ENCODE data around the gene INPP5K. TPM values are rescaled to one million over a fixed set of nuclear protein-coding genes. Genes with fewer than 3 reads are reported as not detected.
"Not testable (repeated sequence)": the region's sequence is repeated elsewhere in the genome, so short reads cannot be mapped to it uniquely, and the experiment has no call there.

The INPP5K gene
- total RNA-seq, 2 experiments from 2014 or later, result 52.4 to 58.1 TPM

- peaks cover 37% of the 10 kb centered on the region for H3K4me1 Mint-ChIP-seq
- no peak overlapping the region for H3K27ac Mint-ChIP-seq
- no peaks in the 10 kb centered on the region for H3K9me3 Mint-ChIP-seq
- CTCF ChIA-PET, result no interaction called here
- POLR2A ChIA-PET, result interaction anchor here (1.4 to 2.0 kb wide), 3 partner anchors 11 to 26 kb away, joined by 4 to 7 read pairs (median 5); no protein-coding TSS in a partner anchor
- no peak for DNase-seq
- H3K36me3 Mint-ChIP-seq (ENCODE audit: low read depth), result peaks cover 21% of the 10 kb centered on the region
- no peak overlapping the region for H3K4me3 Mint-ChIP-seq
- H3K27me3 Mint-ChIP-seq, result peaks cover 30% of the 10 kb centered on the region
These were observed 55.0 kb downstream of the INPP5K start for GRCh38 chr17:1461198-1461944.

- CTCF ChIA-PET, result no interaction called here
- POLR2A ChIA-PET, result interaction anchor here (0.7 to 1.4 kb wide), 2 partner anchors 27 to 56 kb away, joined by 3 to 6 read pairs; partner anchors contain the start of gene INPP5K
- peaks cover 30% of the 10 kb centered on the region for H3K27me3 Mint-ChIP-seq
- no peaks in the 10 kb centered on the region for H3K9me3 Mint-ChIP-seq
- no peak for DNase-seq
- peaks cover 15% of the 10 kb centered on the region for H3K36me3 Mint-ChIP-seq (ENCODE audit: low read depth)
- no peak overlapping the region for H3K27ac Mint-ChIP-seq
- H3K4me3 Mint-ChIP-seq, result no peak overlapping the region
- H3K4me1 Mint-ChIP-seq, result peaks cover 39% of the 10 kb centered on the region
These were observed 56.2 kb downstream of the INPP5K start for GRCh38 chr17:1460233-1460632.

GRCh38 chr17:1455797-1456599 is 60.4 kb downstream of the INPP5K start, which contains the start of gene CRK:
Gene CRK, minus strand, starts transcription at chr17:1456232. Its CDS starts 115 bp downstream, at chr17:1456117.
- peaks cover 12% of the 10 kb centered on the region for H3K27me3 Mint-ChIP-seq
- peak within 1 kb of the TSS; percentile 87 for H3K27ac Mint-ChIP-seq
- no peaks in the 10 kb centered on the region for H3K9me3 Mint-ChIP-seq
- peaks cover 29% of the 10 kb centered on the region for H3K36me3 Mint-ChIP-seq (ENCODE audit: low read depth)
- DNase-seq, result peak; percentile 99
- H3K4me3 Mint-ChIP-seq, result peak within 1 kb of the TSS; percentile 88
- ChIA-PET POLR2A (interaction anchor here (0.9 to 2.4 kb wide), 16 partner anchors 19 to 107 kb away, joined by 3 to 10 read pairs (median 3); partner anchors contain the start of genes INPP5K, MYO1C, PITPNA and YWHAE), CTCF (interaction anchor here (0.7 to 0.9 kb wide), 2 partner anchors 60 to 91 kb away, joined by 3 read pairs; partner anchors contain the start of gene INPP5K)
- peaks cover 51% of the 10 kb centered on the region for H3K4me1 Mint-ChIP-seq

- Mint-ChIP-seq H3K36me3 (ENCODE audit: low read depth) (peaks cover 29% of the 10 kb centered on the region), H3K27ac (peak overlapping the region; percentile 87), H3K9me3 (no peaks in the 10 kb centered on the region), H3K27me3 (peaks cover 11% of the 10 kb centered on the region), H3K4me3 (peak overlapping the region; percentile 88), H3K4me1 (peaks cover 50% of the 10 kb centered on the region)
- peak; percentile 50 for DNase-seq
- POLR2A ChIA-PET, result interaction anchor here (1.0 to 2.4 kb wide), 12 partner anchors 20 to 107 kb away, joined by 3 to 10 read pairs (median 4); partner anchors contain the start of genes INPP5K, MYO1C, PITPNA and YWHAE
- CTCF ChIA-PET, result interaction anchor here (0.7 kb wide), 1 partner anchor 90 kb away, joined by 3 read pairs; no protein-coding TSS in a partner anchor
These were observed 61.1 kb downstream of the INPP5K start for GRCh38 chr17:1455291-1455796.

- Mint-ChIP-seq H3K4me3 (peak overlapping the region; percentile 88), H3K27me3 (peaks cover 6% of the 10 kb centered on the region), H3K36me3 (ENCODE audit: low read depth) (peaks cover 31% of the 10 kb centered on the region), H3K9me3 (no peaks in the 10 kb centered on the region), H3K27ac (peak overlapping the region; percentile 36), H3K4me1 (peaks cover 48% of the 10 kb centered on the region)
- ChIA-PET POLR2A (no interaction called here), CTCF (no interaction called here)
- no peak for DNase-seq
These were observed 61.9 kb downstream of the INPP5K start for GRCh38 chr17:1454541-1454940.

- CTCF ChIA-PET, DNase-seq, H3K27ac Mint-ChIP-seq, H3K9me3 Mint-ChIP-seq, H3K27me3 Mint-ChIP-seq: not testable (repeated sequence)
- POLR2A ChIA-PET, result interaction anchor here (1.0 to 1.5 kb wide), 2 partner anchors 52 to 63 kb away, joined by 3 read pairs; partner anchors contain the start of gene INPP5K
- Mint-ChIP-seq H3K36me3 (ENCODE audit: low read depth) (peaks cover 40% of the 10 kb centered on the region), H3K4me1 (peaks cover 56% of the 10 kb centered on the region), H3K4me3 (peak overlapping the region; percentile 44)
These were observed 62.7 kb downstream of the INPP5K start for GRCh38 chr17:1453694-1454093.

GRCh38 chr17:1452836-1453235 is 63.6 kb downstream of the INPP5K start:
- POLR2A ChIA-PET, result interaction anchor here (1.5 kb wide), 1 partner anchor 51 kb away, joined by 3 read pairs; no protein-coding TSS in a partner anchor

GRCh38 chr17:1450261-1450660 is 66.2 kb downstream of the INPP5K start:
- H3K27me3 Mint-ChIP-seq, H3K9me3 Mint-ChIP-seq, H3K4me3 Mint-ChIP-seq, DNase-seq, H3K27ac Mint-ChIP-seq, POLR2A ChIA-PET: not testable (repeated sequence)
- CTCF ChIA-PET, result interaction anchor here (1.5 kb wide), 1 partner anchor 16 kb away, joined by 4 read pairs; no protein-coding TSS in a partner anchor
- peaks cover 48% of the 10 kb centered on the region for H3K36me3 Mint-ChIP-seq (ENCODE audit: low read depth)
- H3K4me1 Mint-ChIP-seq, result peaks cover 63% of the 10 kb centered on the region

More at GRCh38 chr17:1452836-1453235, 63.6 kb downstream of the INPP5K start:
- CTCF ChIA-PET, result no interaction called here
- H3K27me3 Mint-ChIP-seq, result peaks cover 6% of the 10 kb centered on the region
- H3K36me3 Mint-ChIP-seq (ENCODE audit: low read depth), result peaks cover 40% of the 10 kb centered on the region
- H3K4me1 Mint-ChIP-seq, result peaks cover 60% of the 10 kb centered on the region
- no peak overlapping the region for H3K4me3 Mint-ChIP-seq
- H3K27ac Mint-ChIP-seq, result no peak overlapping the region
- no peaks in the 10 kb centered on the region for H3K9me3 Mint-ChIP-seq
- no peak for DNase-seq

- H3K4me1 Mint-ChIP-seq, result peaks cover 56% of the 10 kb centered on the region
- no peak overlapping the region for H3K27ac Mint-ChIP-seq
- H3K27me3 Mint-ChIP-seq, result no peaks in the 10 kb centered on the region
- H3K4me3 Mint-ChIP-seq, result no peak overlapping the region
- DNase-seq, result no peak
- CTCF ChIA-PET, result interaction anchor here (1.5 to 2.5 kb wide), 2 partner anchors 15 to 67 kb away, joined by 4 to 6 read pairs; partner anchors contain the start of gene INPP5K
- POLR2A ChIA-PET, result no interaction called here
- H3K9me3 Mint-ChIP-seq, result no peaks in the 10 kb centered on the region
- H3K36me3 Mint-ChIP-seq (ENCODE audit: low read depth), result peaks cover 43% of the 10 kb centered on the region
These were observed 66.9 kb downstream of the INPP5K start for GRCh38 chr17:1449412-1449967.

- Mint-ChIP-seq H3K9me3 (no peaks in the 10 kb centered on the region), H3K36me3 (ENCODE audit: low read depth) (peaks cover 26% of the 10 kb centered on the region), H3K4me1 (peaks cover 32% of the 10 kb centered on the region), H3K4me3 (no peak overlapping the region), H3K27ac (no peak overlapping the region), H3K27me3 (no peaks in the 10 kb centered on the region)
- ChIA-PET CTCF (no interaction called here), POLR2A (no interaction called here)
- DNase-seq, result no peak
These were observed 69.4 kb downstream of the INPP5K start for GRCh38 chr17:1447052-1447451.

GRCh38 chr17:1446201-1446600 is 70.2 kb downstream of the INPP5K start:
- H3K36me3 Mint-ChIP-seq (ENCODE audit: low read depth), result peaks cover 23% of the 10 kb centered on the region
- no peak overlapping the region for H3K4me3 Mint-ChIP-seq
- no peak for DNase-seq
- CTCF ChIA-PET, result no interaction called here
- peak overlapping the region; percentile 42 for H3K27ac Mint-ChIP-seq
- H3K9me3 Mint-ChIP-seq, result no peaks in the 10 kb centered on the region
- peaks cover 28% of the 10 kb centered on the region for H3K4me1 Mint-ChIP-seq
- H3K27me3 Mint-ChIP-seq, result no peaks in the 10 kb centered on the region
- POLR2A ChIA-PET, result no interaction called here

- POLR2A ChIA-PET, H3K4me3 Mint-ChIP-seq, DNase-seq, CTCF ChIA-PET, H3K27me3 Mint-ChIP-seq, H3K27ac Mint-ChIP-seq, H3K9me3 Mint-ChIP-seq: not testable (repeated sequence)
- peaks cover 28% of the 10 kb centered on the region for H3K4me1 Mint-ChIP-seq
- H3K36me3 Mint-ChIP-seq (ENCODE audit: low read depth), result peaks cover 23% of the 10 kb centered on the region
These were observed 70.7 kb downstream of the INPP5K start for GRCh38 chr17:1445695-1446094.

Data from activated CD4-positive, alpha-beta memory T cell treated with anti-CD3 and anti-CD28 coated beads, Interleukin-2, amount 10 ng/mL, durations not matched to agents 7 days and 5 days (primary cell).